K562 (cell line): ENCODE data around the gene F11R. TPM values are rescaled to one million over a fixed set of nuclear protein-coding genes. Genes with fewer than 3 reads are reported as not detected.

Experiments
- ATF7 ChIP-seq: fragments of 450-650 bp; IDR thresholded peaks from 2 replicates; pipeline ENCODE4 v1.7.1; 2014; ENCODE audit warnings: mild to moderate bottlenecking, moderate library complexity
- FOXA1 ChIP-seq: fragments of 450-650 bp; IDR thresholded peaks from 2 replicates; pipeline ENCODE4 v1.6.1; 2016; ENCODE audit warnings: mild to moderate bottlenecking, borderline replicate concordance
- FOXK1 ChIP-seq: sonication (generic); formaldehyde crosslinking; IDR thresholded peaks from 2 replicates; pipeline ENCODE4 v1.8.0; 2022; ENCODE audit warnings: missing genetic modification reagents, mild to moderate bottlenecking, borderline replicate concordance
- FOXK2 ChIP-seq, 2 experiments: fragments of 450-650 bp; IDR thresholded peaks in 1 of 2; conservative IDR thresholded peaks in 1 of 2; 2 replicates each; pipeline ENCODE4 v1.6.1; 2016; ENCODE audit warnings: low read depth in 2 of 2, mild to moderate bottlenecking in 1 of 2
- JUND ChIP-seq, 2 experiments: IDR thresholded peaks; 2 replicates in 1 of 2; 3 replicates in 1 of 2; pipeline ENCODE4 v1.6.1; 2011; ENCODE audit warnings: borderline replicate concordance in 2 of 2, low read depth in 2 of 2, low read length in 2 of 2, improper control_type of control experiment in 1 of 2, missing biosample characterization in 1 of 2, missing genetic modification characterization in 1 of 2, missing genetic modification reagents in 1 of 2
- NR4A1 ChIP-seq, 2 experiments: fragments of 250-450 bp in 1 of 2; fragments of 450-650 bp in 1 of 2; sonication (Bioruptor Pico) in 1 of 2; IDR thresholded peaks; 2 replicates each; pipeline versions ENCODE4 v1.4.0 to v1.6.1; 2016 to 2020; ENCODE audit warnings: mild to moderate bottlenecking in 2 of 2, missing compliant biosample characterization in 1 of 2, missing genetic modification characterization in 1 of 2, moderate library complexity in 1 of 2
- RB1 ChIP-seq: fragments of 450-650 bp; IDR thresholded peaks from 2 replicates; pipeline ENCODE4 v1.6.1; 2017; ENCODE audit warnings: low read depth, mild to moderate bottlenecking
- TARDBP ChIP-seq: fragments of 450-650 bp; IDR thresholded peaks from 2 replicates; pipeline ENCODE4 v1.6.1; 2016
- TCF3 ChIP-seq: sonication (generic); formaldehyde crosslinking; IDR thresholded peaks from 2 replicates; pipeline ENCODE4 v1.4.0; 2020; ENCODE audit warnings: mild to moderate bottlenecking, missing genetic modification reagents
- TEAD2 ChIP-seq: fragments of 450-650 bp; IDR thresholded peaks from 2 replicates; pipeline ENCODE4 v1.6.1; 2016; ENCODE audit warnings: missing genetic modification characterization, control low read depth, missing compliant biosample characterization
- WHSC1 ChIP-seq: IDR thresholded peaks from one replicate; pipeline ENCODE4 v1.6.1; 2012; ENCODE audit warnings: low read length, control low read depth, inconsistent platforms
- ZBTB40 ChIP-seq, 2 experiments: fragments of 450-650 bp in 1 of 2; sonication (generic) in 1 of 2; formaldehyde crosslinking in 1 of 2; IDR thresholded peaks; 2 replicates each; pipeline versions ENCODE4 v1.7.1 to v1.9.0; 2016 to 2022; ENCODE audit warnings: inconsistent platforms in 1 of 2, mild to moderate bottlenecking in 1 of 2, missing genetic modification reagents in 1 of 2
- ZNF146 ChIP-seq: IDR thresholded peaks from one replicate; pipeline ENCODE4 v1.6.1; 2018; ENCODE audit warnings: missing compliant biosample characterization; ENCODE audit not compliant: unreplicated experiment
- ZNF212 ChIP-seq: fragments of 450-650 bp; formaldehyde crosslinking; IDR thresholded peaks from 2 replicates; pipeline ENCODE4 v1.4.0; 2020; ENCODE audit warnings: mild to moderate bottlenecking
- ZNF217 ChIP-seq: sonication (generic); formaldehyde crosslinking; IDR thresholded peaks from 2 replicates; pipeline ENCODE4 v1.8.0; 2022; ENCODE audit warnings: mild to moderate bottlenecking, missing genetic modification reagents
- ZNF24 ChIP-seq: fragments of 450-650 bp; IDR thresholded peaks from 2 replicates; pipeline ENCODE4 v1.6.1; 2016
- polyA plus RNA-seq, 8 experiments: library from polyadenylated mRNA; depleted of rRNA in 4 of 8; stranded (reverse) in 5 of 8; unstranded in 3 of 8; fragments of >200 nt; fragmentation: Nextera tagmentation in 2 of 8; fragmentation: Illumina TruSeq in 1 of 8; extraction: Ambion mirVana in 2 of 8; extraction: Trizol in 1 of 8; gene quantifications; 2 replicates each; pipeline versions ENCODE4 v1.2.1 to v1.2.3, GENCODE V29; 2011 to 2014; ENCODE audit warnings: inconsistent platforms in 1 of 8, missing spikeins in 1 of 8
- total RNA-seq, 7 experiments: library from RNA; depleted of rRNA in 6 of 7; stranded (reverse); fragments of >200 nt in 6 of 7; fragmentation: Illumina TruSeq in 2 of 7; extraction: Trizol in 2 of 7; gene quantifications; 2 replicates each; pipeline versions ENCODE4 v1.2.1 to v1.2.3, GENCODE V29; 2011 to 2021; ENCODE audit warnings: low replicate concordance in 1 of 7
- TF ChIP-seq, protein P1 (sequence below): IDR thresholded peaks from 2 replicates; pipeline ENCODE4 v1.6.1; 2016; ENCODE audit warnings: missing genetic modification characterization, missing compliant biosample characterization

The F11R gene
- total and polyA plus RNA-seq, 9 of the 15 experiments (the other 6 are each of a cell fraction or from before 2014, with no cell fraction given) = 27.4 to 187 (median 52.5) TPM

DNA sequence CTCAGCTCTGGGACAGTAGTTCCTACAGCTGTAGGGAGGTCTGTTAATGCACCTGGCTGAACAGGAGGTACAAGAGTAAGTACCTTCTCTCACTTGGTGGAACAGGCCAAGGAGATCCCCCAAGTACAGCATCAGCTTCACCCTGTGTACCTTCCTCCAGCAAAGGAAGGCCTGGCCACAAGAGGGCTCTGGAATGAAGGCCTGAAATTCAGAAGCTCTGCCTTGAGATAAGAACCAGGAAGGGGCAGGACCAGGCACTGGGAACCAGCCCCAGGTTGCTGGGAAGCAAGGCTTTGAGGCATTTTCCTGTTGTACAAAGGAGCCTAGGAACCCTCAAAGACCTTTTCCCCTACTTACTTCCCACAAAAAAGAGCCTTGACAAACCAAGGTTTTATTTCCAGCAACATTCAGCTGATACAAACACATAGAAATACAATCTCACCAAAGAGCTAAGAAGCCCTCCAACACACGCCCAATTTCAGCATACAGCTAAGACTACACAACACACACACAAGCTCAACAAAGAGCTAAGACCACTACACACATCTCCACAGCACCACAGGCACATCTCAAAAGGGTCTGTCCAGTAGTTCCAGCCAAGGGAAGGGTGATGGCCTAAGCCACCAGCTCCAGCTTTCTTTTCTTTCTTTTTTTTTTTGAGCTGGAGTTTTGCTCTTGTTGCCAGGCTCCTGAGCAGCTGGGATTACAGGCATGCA, 23.5 kb downstream of the F11R start (continued):
- TF ChIP-seq TCF3 (CRISPR knock-in tag) (peak; percentile 25; the same call in 1 of the 2 replicates), WHSC1 (no peak), ZNF212 (CRISPR knock-in tag) (no peak), TARDBP (peak; percentile 72; the same call in 1 of the 2 replicates), JUND (IDR thresholded peaks at IDR 0.05; ENCODE audit: borderline replicate concordance, low read depth, low read length) (peak; percentile 49; the same call in 1 of the 2 replicates), JUND (tag; IDR thresholded peaks at IDR 0.05; ENCODE audit: borderline replicate concordance, low read depth, low read length) (peak; percentile 36; the same call in 1 of the 3 replicates), NR4A1 (CRISPR knock-in tag; IDR thresholded peaks at IDR 0.05) (no peak), NR4A1 (tag; IDR thresholded peaks at IDR 0.05) (no peak), ZNF146 (CRISPR knock-in tag) (no peak), TEAD2 (no peak), RB1 (peak; percentile 56; the same call in 1 of the 2 replicates), FOXK1 (CRISPR knock-in tag) (0 out of 2 replicates have a peak, but pooled peaks have one; percentile 66), ZBTB40 (IDR thresholded peaks at IDR 0.05) (no peak), ZBTB40 (CRISPR knock-in tag; IDR thresholded peaks at IDR 0.05) (no peak), ATF7 (no peak), FOXA1 (no peak), ZNF24 (0 out of 2 replicates have a peak, but pooled peaks have one; percentile 33), FOXK2 (conservative IDR thresholded peaks at IDR 0.05 in 1 of 2, IDR thresholded peaks at IDR 0.05 in 1 of 2; ENCODE audit: low read depth in 2 of 2) (peak; percentile 43 to 46; a peak in 2 of 4 replicates), ZNF217 (no peak)
- TF ChIP-seq, protein P1, sequence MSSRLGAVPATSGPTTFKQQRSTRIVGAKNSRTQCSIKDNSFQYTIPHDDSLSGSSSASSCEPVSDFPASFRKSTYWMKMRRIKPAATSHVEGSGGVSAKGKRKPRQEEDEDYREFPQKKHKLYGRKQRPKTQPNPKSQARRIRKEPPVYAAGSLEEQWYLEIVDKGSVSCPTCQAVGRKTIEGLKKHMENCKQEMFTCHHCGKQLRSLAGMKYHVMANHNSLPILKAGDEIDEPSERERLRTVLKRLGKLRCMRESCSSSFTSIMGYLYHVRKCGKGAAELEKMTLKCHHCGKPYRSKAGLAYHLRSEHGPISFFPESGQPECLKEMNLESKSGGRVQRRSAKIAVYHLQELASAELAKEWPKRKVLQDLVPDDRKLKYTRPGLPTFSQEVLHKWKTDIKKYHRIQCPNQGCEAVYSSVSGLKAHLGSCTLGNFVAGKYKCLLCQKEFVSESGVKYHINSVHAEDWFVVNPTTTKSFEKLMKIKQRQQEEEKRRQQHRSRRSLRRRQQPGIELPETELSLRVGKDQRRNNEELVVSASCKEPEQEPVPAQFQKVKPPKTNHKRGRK (tag) = no peak
